Measurements from ENCODE around the gene ZNF219. TPM values are rescaled to one million over a fixed set of nuclear protein-coding genes. Genes with fewer than 3 reads are reported as not detected.

ZNF219 gene
- total and polyA plus RNA-seq, 2 of the 13 experiments (the other 11 are each of a cell fraction or from before 2014, with no cell fraction given) = 34.5 to 36.6 TPM

DNA sequence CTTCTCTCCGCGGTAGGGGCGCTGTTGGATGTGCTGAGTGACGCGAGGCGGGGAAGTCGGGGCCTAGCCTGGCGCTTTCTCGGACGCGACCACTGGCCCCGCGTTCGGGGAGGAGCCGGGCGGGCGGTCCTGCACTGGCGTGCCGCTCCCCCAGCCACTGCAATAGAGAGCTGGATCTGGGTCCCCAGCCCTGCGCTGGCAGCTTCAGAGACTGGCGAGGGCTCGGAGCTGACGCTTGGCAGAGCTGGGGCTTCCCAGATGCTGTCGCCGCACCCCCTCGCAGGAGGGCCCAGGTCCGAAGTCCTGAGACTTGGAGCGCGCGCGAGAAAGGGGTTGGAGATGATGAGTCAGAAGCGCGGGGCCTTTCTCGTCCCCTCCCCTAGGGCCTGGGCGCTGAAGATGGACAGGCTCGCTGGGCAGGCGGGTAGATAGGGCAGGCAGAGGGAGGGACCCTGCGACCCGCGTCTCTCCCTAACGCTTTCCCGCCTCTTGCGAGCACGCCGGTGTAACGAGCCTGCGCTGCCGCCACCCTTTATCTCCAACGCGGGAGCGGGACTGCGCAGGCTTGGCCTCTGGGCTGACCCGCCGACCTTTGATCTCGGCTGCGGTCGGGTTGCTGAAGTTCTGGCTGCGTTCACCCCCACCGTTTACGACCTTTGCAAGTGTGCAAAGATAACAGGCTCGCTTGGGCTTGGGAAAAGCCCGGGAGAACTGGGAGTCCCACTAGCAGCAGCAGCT, 5.4 kb upstream of the ZNF219 start (continued):
- peak; percentile 93 for TF ChIP-seq RBM39 (IDR thresholded peaks at IDR 0.05; ENCODE audit: low read depth, low read length, poor library complexity, severe bottlenecking)
- no peak for TF ChIP-seq HDAC6 (IDR thresholded peaks at IDR 0.05; ENCODE audit: low read depth, low read length)
- TF ChIP-seq HNF1B (CRISPR knock-in tag; IDR thresholded peaks at IDR 0.05) = peak; percentile 87
- TF ChIP-seq FOXJ3 (CRISPR knock-in tag; IDR thresholded peaks at IDR 0.05; ENCODE audit: borderline replicate concordance) = peak; percentile 12
- TF ChIP-seq ZMYM3 (CRISPR knock-in tag; IDR thresholded peaks at IDR 0.05) = peak; percentile 33
- TF ChIP-seq, protein P1, sequence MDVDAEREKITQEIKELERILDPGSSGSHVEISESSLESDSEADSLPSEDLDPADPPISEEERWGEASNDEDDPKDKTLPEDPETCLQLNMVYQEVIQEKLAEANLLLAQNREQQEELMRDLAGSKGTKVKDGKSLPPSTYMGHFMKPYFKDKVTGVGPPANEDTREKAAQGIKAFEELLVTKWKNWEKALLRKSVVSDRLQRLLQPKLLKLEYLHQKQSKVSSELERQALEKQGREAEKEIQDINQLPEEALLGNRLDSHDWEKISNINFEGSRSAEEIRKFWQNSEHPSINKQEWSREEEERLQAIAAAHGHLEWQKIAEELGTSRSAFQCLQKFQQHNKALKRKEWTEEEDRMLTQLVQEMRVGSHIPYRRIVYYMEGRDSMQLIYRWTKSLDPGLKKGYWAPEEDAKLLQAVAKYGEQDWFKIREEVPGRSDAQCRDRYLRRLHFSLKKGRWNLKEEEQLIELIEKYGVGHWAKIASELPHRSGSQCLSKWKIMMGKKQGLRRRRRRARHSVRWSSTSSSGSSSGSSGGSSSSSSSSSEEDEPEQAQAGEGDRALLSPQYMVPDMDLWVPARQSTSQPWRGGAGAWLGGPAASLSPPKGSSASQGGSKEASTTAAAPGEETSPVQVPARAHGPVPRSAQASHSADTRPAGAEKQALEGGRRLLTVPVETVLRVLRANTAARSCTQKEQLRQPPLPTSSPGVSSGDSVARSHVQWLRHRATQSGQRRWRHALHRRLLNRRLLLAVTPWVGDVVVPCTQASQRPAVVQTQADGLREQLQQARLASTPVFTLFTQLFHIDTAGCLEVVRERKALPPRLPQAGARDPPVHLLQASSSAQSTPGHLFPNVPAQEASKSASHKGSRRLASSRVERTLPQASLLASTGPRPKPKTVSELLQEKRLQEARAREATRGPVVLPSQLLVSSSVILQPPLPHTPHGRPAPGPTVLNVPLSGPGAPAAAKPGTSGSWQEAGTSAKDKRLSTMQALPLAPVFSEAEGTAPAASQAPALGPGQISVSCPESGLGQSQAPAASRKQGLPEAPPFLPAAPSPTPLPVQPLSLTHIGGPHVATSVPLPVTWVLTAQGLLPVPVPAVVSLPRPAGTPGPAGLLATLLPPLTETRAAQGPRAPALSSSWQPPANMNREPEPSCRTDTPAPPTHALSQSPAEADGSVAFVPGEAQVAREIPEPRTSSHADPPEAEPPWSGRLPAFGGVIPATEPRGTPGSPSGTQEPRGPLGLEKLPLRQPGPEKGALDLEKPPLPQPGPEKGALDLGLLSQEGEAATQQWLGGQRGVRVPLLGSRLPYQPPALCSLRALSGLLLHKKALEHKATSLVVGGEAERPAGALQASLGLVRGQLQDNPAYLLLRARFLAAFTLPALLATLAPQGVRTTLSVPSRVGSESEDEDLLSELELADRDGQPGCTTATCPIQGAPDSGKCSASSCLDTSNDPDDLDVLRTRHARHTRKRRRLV (CRISPR knock-in tag; IDR thresholded peaks at IDR 0.05) = peak; percentile 97
- TF ChIP-seq ISX (CRISPR knock-in tag; conservative IDR thresholded peaks at IDR 0.05) = 0 out of 2 replicates have a peak, but pooled peaks have one; percentile 80
- TF ChIP-seq NFYC (CRISPR knock-in tag; IDR thresholded peaks at IDR 0.05) = peak; percentile 63; the same call in 1 of the 2 replicates
- TF ChIP-seq GATAD1 (CRISPR knock-in tag; IDR thresholded peaks at IDR 0.05) = peak; percentile 84
- peak; percentile 84 for TF ChIP-seq ZNF256 (CRISPR knock-in tag; conservative IDR thresholded peaks at IDR 0.05)
- no peak for TF ChIP-seq TRIM22 (IDR thresholded peaks at IDR 0.05)
- TF ChIP-seq TEAD3 (CRISPR knock-in tag; optimal IDR thresholded peaks at IDR 0.05; ENCODE audit: borderline replicate concordance) = peak; percentile 47
- TF ChIP-seq TAF15 (IDR thresholded peaks at IDR 0.05; ENCODE audit: low read depth, low read length, poor library complexity, severe bottlenecking) = peak; percentile 92
- TF ChIP-seq NFKB2 (CRISPR knock-in tag; IDR thresholded peaks at IDR 0.05; ENCODE audit: borderline replicate concordance) = peak; percentile 99
- no peak for TF ChIP-seq ZNF17 (CRISPR knock-in tag; IDR thresholded peaks at IDR 0.05)
- no peak; the same call in 1 of the 2 replicates for TF ChIP-seq TOE1 (CRISPR knock-in tag; IDR thresholded peaks at IDR 0.05)
- TF ChIP-seq MTA3 (CRISPR knock-in tag; IDR thresholded peaks at IDR 0.05) = 0 out of 2 replicates have a peak, but pooled peaks have one; percentile 70
- peak; percentile 87; the same call in 1 of the 2 replicates for TF ChIP-seq THAP8 (CRISPR knock-in tag; IDR thresholded peaks at IDR 0.05; ENCODE audit: borderline replicate concordance)
- peak; percentile 73 for TF ChIP-seq ZNF12 (CRISPR knock-in tag; IDR thresholded peaks at IDR 0.05)
- peak; percentile 95 for TF ChIP-seq KLF11 (CRISPR knock-in tag; IDR thresholded peaks at IDR 0.05)

Data from HepG2 (cell line).